Nephron progenitor cell (in vitro differentiated cells): ENCODE measurements around the gene MACROH2A1.

Source experiments
- DNase-seq: peaks from one replicate; pipeline ENCODE4 v3.0.0; 2021
- H3K27ac Mint-ChIP-seq: 2 replicates; pipeline ENCODE4 v1.8.0; 2021; ENCODE audit warnings: mild to moderate bottlenecking, moderate library complexity, mixed read lengths
- H3K27me3 Mint-ChIP-seq: 2 replicates; pipeline ENCODE4 v1.8.0; 2021; ENCODE audit warnings: mild to moderate bottlenecking, low read depth, mixed read lengths; ENCODE audit not compliant: poor library complexity
- H3K36me3 Mint-ChIP-seq: 2 replicates; pipeline ENCODE4 v1.8.0; 2021; ENCODE audit warnings: low read depth, mixed read lengths
- H3K4me1 Mint-ChIP-seq: 2 replicates; pipeline ENCODE4 v1.8.0; 2021; ENCODE audit warnings: mixed read lengths
- H3K4me3 Mint-ChIP-seq: 2 replicates; pipeline ENCODE4 v1.8.0; 2021; ENCODE audit warnings: mild to moderate bottlenecking, moderate library complexity, mixed read lengths
- H3K9me3 Mint-ChIP-seq: 2 replicates; pipeline ENCODE4 v1.8.0; 2021; ENCODE audit warnings: mild to moderate bottlenecking, moderate library complexity, mixed read lengths
- CTCF ChIP-seq: fragments of 200-600 bp; sonication (generic); IDR thresholded peaks from 2 replicates; pipeline ENCODE4 v1.5.0; 2021; ENCODE audit warnings: antibody characterized with exemption

The MACROH2A1 gene

DNA sequence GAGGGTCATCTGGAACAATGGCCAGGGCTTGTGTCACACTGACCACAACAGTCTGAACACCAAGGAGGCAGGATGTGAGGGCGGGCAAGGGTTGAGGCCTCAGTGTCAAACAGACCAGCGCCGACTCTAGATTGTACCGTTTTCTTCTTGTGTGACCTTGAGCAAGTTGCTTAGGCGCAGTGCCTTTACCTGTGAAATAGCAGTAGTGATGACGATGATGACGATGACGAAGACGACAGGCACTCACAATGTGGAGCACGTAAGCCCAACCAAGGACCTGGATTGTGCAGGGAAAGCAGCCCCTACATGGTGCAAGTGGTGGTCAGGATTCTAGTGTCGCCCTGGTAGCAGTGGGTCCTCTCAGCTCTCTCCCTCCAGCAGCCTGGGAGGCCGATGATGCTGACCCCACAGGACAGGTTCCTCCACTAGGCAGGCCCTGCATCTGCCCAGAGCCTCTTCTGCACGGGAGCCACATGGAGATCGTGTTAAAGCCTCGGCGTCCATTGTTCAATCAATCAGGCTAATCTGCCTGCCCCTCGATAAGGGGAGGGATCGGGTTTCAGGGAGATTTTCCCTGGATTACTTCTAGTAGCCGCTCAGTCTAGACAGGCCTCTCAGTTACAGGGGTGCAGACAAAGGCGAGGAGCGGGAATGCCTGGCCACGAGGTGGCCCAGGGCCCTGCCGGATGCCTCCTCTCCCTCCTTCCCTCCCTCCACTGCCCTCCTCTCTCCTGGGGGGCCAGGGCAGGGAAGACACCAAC is 91.7 kb downstream of the MACROH2A1 start:
- no peak for TF ChIP-seq CTCF
- Mint-ChIP-seq H3K9me3 (no peaks in the 10 kb centered on the region), H3K4me1 (peaks cover 55% of the 10 kb centered on the region), H3K36me3 (no peaks in the 10 kb centered on the region), H3K27me3 (peaks cover 18% of the 10 kb centered on the region), H3K27ac (no peak overlapping the region), H3K4me3 (no peak overlapping the region)
- DNase-seq, result peak; percentile 29

DNA sequence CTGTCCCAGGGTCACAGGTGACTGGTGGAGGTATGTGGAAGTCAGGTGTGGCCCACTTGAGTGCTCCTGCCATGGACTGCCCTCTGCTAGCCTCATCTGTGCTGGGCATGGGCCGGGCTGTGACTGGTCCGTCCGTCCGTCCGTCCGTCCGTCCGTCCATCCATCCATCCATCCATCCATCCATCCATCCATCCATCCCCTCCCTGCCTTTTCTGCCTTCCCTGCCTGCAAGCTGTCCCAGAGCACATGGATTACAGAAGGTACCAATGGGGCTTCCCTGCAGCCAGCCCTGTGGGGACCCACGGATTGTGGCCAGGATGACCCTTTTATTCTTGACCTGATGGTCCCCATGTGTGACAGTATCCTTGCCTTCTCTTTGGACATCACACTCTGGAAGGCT is 92.5 kb downstream of the MACROH2A1 start:
- Mint-ChIP-seq H3K27ac (no peak overlapping the region), H3K4me1 (peaks cover 55% of the 10 kb centered on the region), H3K4me3 (no peak overlapping the region), H3K9me3 (no peaks in the 10 kb centered on the region), H3K27me3 (peaks cover 16% of the 10 kb centered on the region), H3K36me3 (no peaks in the 10 kb centered on the region)
- DNase-seq, result no peak
- no peak for TF ChIP-seq CTCF

GRCh38 chr5:135304352-135305221 is 94.4 kb downstream of the MACROH2A1 start:
- peaks cover 55% of the 10 kb centered on the region for H3K4me1 Mint-ChIP-seq
- peaks cover 7% of the 10 kb centered on the region for H3K9me3 Mint-ChIP-seq
- no peaks in the 10 kb centered on the region for H3K36me3 Mint-ChIP-seq
- no peak for TF ChIP-seq CTCF
- peak; percentile 38 for DNase-seq
- peak overlapping the region; percentile 40 for H3K27ac Mint-ChIP-seq
- peak overlapping the region; percentile 28 for H3K4me3 Mint-ChIP-seq
- H3K27me3 Mint-ChIP-seq, result peaks cover 9% of the 10 kb centered on the region

GRCh38 chr5:135303582-135304173 is 95.4 kb downstream of the MACROH2A1 start:
- H3K36me3 Mint-ChIP-seq, result no peaks in the 10 kb centered on the region
- peak overlapping the region; percentile 40 for H3K27ac Mint-ChIP-seq
- TF ChIP-seq CTCF, result no peak
- peaks cover 5% of the 10 kb centered on the region for H3K27me3 Mint-ChIP-seq
- no peak for DNase-seq
- H3K9me3 Mint-ChIP-seq, result peaks cover 7% of the 10 kb centered on the region
- peak overlapping the region; percentile 28 for H3K4me3 Mint-ChIP-seq
- H3K4me1 Mint-ChIP-seq, result peaks cover 47% of the 10 kb centered on the region

GRCh38 chr5:135296900-135297816 is 101.9 kb downstream of the MACROH2A1 start:
- Mint-ChIP-seq H3K27ac (no peak overlapping the region), H3K4me1 (no peaks in the 10 kb centered on the region), H3K9me3 (peaks cover 7% of the 10 kb centered on the region), H3K36me3 (no peaks in the 10 kb centered on the region), H3K27me3 (no peaks in the 10 kb centered on the region), H3K4me3 (no peak overlapping the region)
- no peak for TF ChIP-seq CTCF
- DNase-seq, result no peak
